Skeletal muscle cell (primary cell): ENCODE results near the gene HOXA13.

Experiments used
- DNase-seq: peaks from one replicate; pipeline ENCODE4 v3.0.0-alpha.2; 2010; ENCODE audit warnings: low read depth
- H3K4me3 ChIP-seq: 2 replicates; pipeline ENCODE4 v1.5.1; 2011; ENCODE audit warnings: low read depth, mild to moderate bottlenecking, control low read depth, low read length, moderate library complexity

Gene HOXA13

GRCh38 chr7:27154901-27155815 is 44.7 kb downstream of the HOXA13 start:
- DNase-seq = no peak

GRCh38 chr7:27154369-27154768 is 45.5 kb downstream of the HOXA13 start:
- H3K4me3 ChIP-seq = no peak overlapping the region

More at GRCh38 chr7:27154901-27155815, 44.7 kb downstream of the HOXA13 start:
- H3K4me3 ChIP-seq = peak overlapping the region; percentile 82

GRCh38 chr7:27153526-27153925 is 46.4 kb downstream of the HOXA13 start:
- DNase-seq = no peak
- H3K4me3 ChIP-seq = no peak overlapping the region

More at GRCh38 chr7:27154369-27154768, 45.5 kb downstream of the HOXA13 start:
- no peak for DNase-seq

- no peak for DNase-seq
- peak overlapping the region; percentile 75 for H3K4me3 ChIP-seq
Observed at GRCh38 chr7:27152816-27153442, 47.0 kb downstream of the HOXA13 start.

- H3K4me3 ChIP-seq = peak within 1 kb of the TSS; percentile 75
- DNase-seq = peak; percentile 71
Observed at GRCh38 chr7:27151931-27152815, 47.7 kb downstream of the HOXA13 start, which contains the start of gene HOXA3. Gene HOXA3 (minus strand): TSS chr7:27152583. CDS start chr7:27110640, 41,943 bp downstream.

GRCh38 chr7:27151341-27151930 is 48.5 kb downstream of the HOXA13 start:
- peak overlapping the region; percentile 75 for H3K4me3 ChIP-seq
- DNase-seq = no peak

- DNase-seq = no peak
- peak overlapping the region; percentile 75 for H3K4me3 ChIP-seq
Observed at GRCh38 chr7:27150568-27151340, 49.1 kb downstream of the HOXA13 start.

GRCh38 chr7:27149842-27150567 is 49.9 kb downstream of the HOXA13 start:
- no peak for DNase-seq
- peak overlapping the region; percentile 75 for H3K4me3 ChIP-seq

GRCh38 chr7:27148756-27149641 is 50.9 kb downstream of the HOXA13 start:
- DNase-seq = no peak
- H3K4me3 ChIP-seq = peak overlapping the region; percentile 75

- no peak for DNase-seq
- peak overlapping the region; percentile 75 for H3K4me3 ChIP-seq
Observed at GRCh38 chr7:27148031-27148755, 51.7 kb downstream of the HOXA13 start.

- peak within 1 kb of the TSS; percentile 75 for H3K4me3 ChIP-seq
- no peak for DNase-seq
Observed at GRCh38 chr7:27147199-27148030, 52.5 kb downstream of the HOXA13 start, which contains the start of gene HOXA6. Gene HOXA6 (minus strand): TSS chr7:27147774. CDS start chr7:27147749, 25 bp downstream.

- no peak for DNase-seq
- H3K4me3 ChIP-seq = peak overlapping the region; percentile 75
Observed at GRCh38 chr7:27146491-27147198, 53.2 kb downstream of the HOXA13 start.

- DNase-seq = no peak
- no peak overlapping the region for H3K4me3 ChIP-seq
Observed at GRCh38 chr7:27145914-27146412, 53.9 kb downstream of the HOXA13 start.

GRCh38 chr7:27145165-27145913 is 54.6 kb downstream of the HOXA13 start:
- DNase-seq = no peak
- no peak overlapping the region for H3K4me3 ChIP-seq
